Activated naive CD8-positive, alpha-beta T cell treated with anti-CD3 and anti-CD28 coated beads, Interleukin-2, amount 50 U/mL, for 24 hours (primary cell): ENCODE results near the gene C3AR1.
"Not testable (repeated sequence)": the region's sequence is repeated elsewhere in the genome, so short reads cannot be mapped to it uniquely, and the experiment has no call there.

Source experiments
- ATAC-seq: fragments of 150-1000 bp; cut with Tn5 transposase; one replicate; pipeline ENCODE4 v1.10.0; 2021
- DNase-seq: peaks from one replicate; pipeline ENCODE4 v3.0.0; 2021
- H3K27ac Mint-ChIP-seq: one replicate; pipeline ENCODE4 v1.8.0; 2021; ENCODE audit warnings: mild to moderate bottlenecking, mixed read lengths
- H3K27me3 Mint-ChIP-seq: one replicate; pipeline ENCODE4 v1.8.0; 2021; ENCODE audit warnings: mixed read lengths
- H3K36me3 Mint-ChIP-seq: one replicate; pipeline ENCODE4 v1.8.0; 2021; ENCODE audit warnings: low read depth, mixed read lengths
- H3K4me1 Mint-ChIP-seq: one replicate; pipeline ENCODE4 v1.8.0; 2021; ENCODE audit warnings: mixed read lengths
- H3K4me3 Mint-ChIP-seq: one replicate; pipeline ENCODE4 v1.8.0; 2021; ENCODE audit warnings: mild to moderate bottlenecking, moderate library complexity, mixed read lengths
- H3K9me3 Mint-ChIP-seq: one replicate; pipeline ENCODE4 v1.8.0; 2021; ENCODE audit warnings: mixed read lengths

Gene C3AR1

DNA sequence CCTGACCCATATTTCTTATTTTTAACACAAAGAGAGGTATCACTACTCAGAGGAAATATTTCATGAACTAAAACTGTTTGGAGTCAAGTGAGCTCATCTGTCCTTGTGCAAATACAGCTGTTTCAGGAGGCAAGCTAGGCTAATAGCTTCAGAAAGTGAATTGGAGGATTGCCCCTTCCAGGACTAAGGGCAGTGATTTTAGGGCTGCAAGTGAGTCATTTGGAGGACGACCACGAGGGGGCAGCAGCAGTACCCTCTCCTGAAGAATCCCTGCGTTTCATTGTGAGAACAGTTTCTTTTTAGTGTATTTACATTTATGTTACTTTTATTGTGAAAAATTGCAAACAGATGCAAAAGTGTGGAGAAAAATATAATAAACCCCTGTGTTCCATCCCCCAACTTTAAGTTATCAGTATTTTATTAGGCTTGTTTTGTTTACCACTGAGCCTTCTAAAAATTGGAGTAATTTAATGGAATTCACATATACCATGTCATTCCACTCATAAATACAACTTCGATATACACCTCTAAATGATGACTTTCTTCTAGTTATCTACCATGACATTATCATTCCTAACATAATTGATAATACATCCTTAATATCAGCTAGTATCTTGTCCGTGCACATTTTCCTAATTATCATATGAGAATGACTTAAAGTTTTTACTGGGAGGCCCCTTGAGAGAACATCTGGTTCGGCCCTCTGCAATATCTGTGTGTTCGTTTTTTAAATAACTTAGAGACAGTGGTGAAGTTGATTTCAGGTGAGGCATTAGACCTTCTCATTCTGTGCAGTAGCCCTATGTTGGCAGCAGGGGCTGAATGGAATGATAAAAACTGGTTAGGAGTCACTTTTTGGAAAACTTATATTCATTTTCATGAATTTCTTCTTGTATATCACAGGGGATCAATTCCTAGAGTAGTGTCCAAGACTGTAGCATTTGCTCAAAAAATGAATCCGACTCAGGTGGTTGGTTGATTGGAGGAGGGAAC lies 19.9 kb downstream of the C3AR1 start:
- no peak overlapping the region for H3K4me3 Mint-ChIP-seq
- H3K9me3 Mint-ChIP-seq = no peaks in the 10 kb centered on the region
- peak; percentile 84 for DNase-seq
- ATAC-seq = peak; percentile 52
- H3K27me3 Mint-ChIP-seq = no peaks in the 10 kb centered on the region
- H3K27ac Mint-ChIP-seq = peak overlapping the region; percentile 49
- H3K36me3 Mint-ChIP-seq = peaks cover 50% of the 10 kb centered on the region
- peaks cover 16% of the 10 kb centered on the region for H3K4me1 Mint-ChIP-seq

- Mint-ChIP-seq H3K4me1 (peaks cover 38% of the 10 kb centered on the region), H3K36me3 (peaks cover 26% of the 10 kb centered on the region), H3K27me3 (no peaks in the 10 kb centered on the region), H3K27ac (no peak overlapping the region), H3K9me3 (no peaks in the 10 kb centered on the region), H3K4me3 (no peak overlapping the region)
- DNase-seq (no peak), ATAC-seq (no peak)
Observed at GRCh38 chr12:8040791-8041190, 25.4 kb downstream of the C3AR1 start.

DNA sequence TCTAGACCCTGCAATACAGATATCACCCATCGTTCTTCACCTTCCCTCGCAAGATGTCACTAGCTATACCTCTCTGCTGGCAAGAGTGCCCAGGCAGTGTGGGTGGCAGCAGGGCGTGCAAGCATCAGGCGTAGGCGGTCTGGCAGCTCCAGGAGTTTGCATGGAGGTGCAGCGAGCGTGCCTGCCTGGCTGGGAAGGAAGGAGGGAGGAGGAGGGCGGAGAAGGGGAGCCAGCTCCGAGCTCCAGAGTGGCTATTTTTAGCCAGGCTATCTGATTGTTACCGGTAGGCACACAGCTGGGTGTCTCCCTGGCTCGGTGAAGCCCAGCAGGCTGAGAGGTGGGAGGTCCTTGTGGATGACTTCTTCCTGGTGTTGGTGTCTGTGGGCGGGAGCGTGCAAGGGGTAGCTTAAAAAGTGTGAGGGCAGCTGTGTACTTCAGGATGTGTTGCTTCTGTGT lies 27.5 kb downstream of the C3AR1 start:
- H3K4me3 Mint-ChIP-seq = peak overlapping the region; percentile 60

GRCh38 chr12:8037947-8038346 lies 28.2 kb downstream of the C3AR1 start:
- peaks cover 63% of the 10 kb centered on the region for H3K4me1 Mint-ChIP-seq
- no peak for DNase-seq
- peak overlapping the region; percentile 60 for H3K4me3 Mint-ChIP-seq
- H3K27me3 Mint-ChIP-seq = no peaks in the 10 kb centered on the region
- no peak overlapping the region for H3K27ac Mint-ChIP-seq
- H3K36me3 Mint-ChIP-seq = peaks cover 20% of the 10 kb centered on the region
- H3K9me3 Mint-ChIP-seq = no peaks in the 10 kb centered on the region
- no peak for ATAC-seq

More for the DNA sequence above, 27.5 kb downstream of the C3AR1 start:
- ATAC-seq (peak; percentile 55), DNase-seq (peak; percentile 28)
- H3K4me1 Mint-ChIP-seq = peaks cover 59% of the 10 kb centered on the region
- H3K9me3 Mint-ChIP-seq = no peaks in the 10 kb centered on the region
- H3K27ac Mint-ChIP-seq = peak overlapping the region; percentile 1
- no peaks in the 10 kb centered on the region for H3K27me3 Mint-ChIP-seq
- peaks cover 20% of the 10 kb centered on the region for H3K36me3 Mint-ChIP-seq

DNA sequence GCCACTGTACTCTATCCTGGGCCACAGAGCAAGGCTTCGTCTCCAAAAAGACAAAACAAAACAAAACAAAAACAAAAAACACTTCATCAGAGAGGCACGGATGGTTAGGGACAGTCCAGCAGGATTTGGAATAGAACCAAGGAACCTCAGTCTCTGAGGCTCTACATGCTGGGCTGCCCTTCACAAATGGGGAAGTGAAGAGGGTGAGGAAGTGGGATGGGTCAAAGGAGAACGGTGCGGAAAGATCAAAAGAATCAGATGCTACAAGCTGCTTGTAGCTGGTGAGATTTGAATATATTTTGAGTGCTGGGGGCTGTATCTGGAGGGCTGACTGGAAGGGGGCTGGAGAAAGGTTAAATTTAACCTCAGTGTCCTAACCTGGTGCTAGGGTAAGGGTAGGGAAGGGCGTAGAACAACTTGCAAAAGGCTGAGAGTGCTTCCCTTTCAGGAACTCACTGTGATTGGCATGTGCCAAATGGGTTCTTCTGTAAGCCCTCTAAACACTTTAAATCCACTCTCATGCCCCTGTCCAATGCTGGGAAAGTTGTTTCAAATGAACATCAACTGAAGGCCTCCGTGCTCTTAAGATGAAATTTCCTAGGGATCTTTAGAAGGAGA lies 29.0 kb downstream of the C3AR1 start:
- peak overlapping the region; percentile 0 for H3K4me3 Mint-ChIP-seq
- peaks cover 17% of the 10 kb centered on the region for H3K36me3 Mint-ChIP-seq
- DNase-seq (no peak), ATAC-seq (no peak)
- no peaks in the 10 kb centered on the region for H3K9me3 Mint-ChIP-seq
- H3K27ac Mint-ChIP-seq = no peak overlapping the region
- no peaks in the 10 kb centered on the region for H3K27me3 Mint-ChIP-seq
- H3K4me1 Mint-ChIP-seq = peaks cover 61% of the 10 kb centered on the region

GRCh38 chr12:8036346-8036745 lies 29.8 kb downstream of the C3AR1 start:
- H3K4me3 Mint-ChIP-seq = peak overlapping the region; percentile 15
- H3K27me3 Mint-ChIP-seq = no peaks in the 10 kb centered on the region
- peaks cover 66% of the 10 kb centered on the region for H3K4me1 Mint-ChIP-seq
- no peaks in the 10 kb centered on the region for H3K9me3 Mint-ChIP-seq
- H3K27ac Mint-ChIP-seq = no peak overlapping the region
- ATAC-seq (no peak), DNase-seq (no peak)
- peaks cover 14% of the 10 kb centered on the region for H3K36me3 Mint-ChIP-seq

GRCh38 chr12:8035440-8036010 lies 30.6 kb downstream of the C3AR1 start:
- ATAC-seq (no peak), DNase-seq (no peak)
- no peaks in the 10 kb centered on the region for H3K9me3 Mint-ChIP-seq
- no peaks in the 10 kb centered on the region for H3K27me3 Mint-ChIP-seq
- H3K4me1 Mint-ChIP-seq = peaks cover 67% of the 10 kb centered on the region
- H3K36me3 Mint-ChIP-seq = peaks cover 10% of the 10 kb centered on the region
- H3K27ac Mint-ChIP-seq = no peak overlapping the region
- H3K4me3 Mint-ChIP-seq = no peak overlapping the region

DNA sequence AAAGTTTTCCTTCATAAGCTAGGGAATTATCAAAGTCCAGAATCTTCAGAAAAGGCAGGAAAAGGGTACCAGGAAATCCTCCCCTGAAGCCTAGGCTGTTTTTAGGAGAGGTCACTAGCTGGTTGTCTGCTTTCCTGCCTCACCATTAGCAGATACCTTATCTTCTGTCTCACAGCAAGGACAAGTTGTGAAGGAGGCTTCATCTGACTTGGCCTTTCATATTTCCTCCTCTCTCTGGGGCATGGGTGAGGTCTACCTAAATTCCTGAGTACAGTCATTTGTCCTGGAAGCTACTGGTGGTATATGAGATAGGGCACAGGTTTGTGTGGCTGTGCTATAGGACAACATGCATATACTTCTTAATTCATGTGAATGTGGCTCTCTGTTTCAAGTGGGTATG lies 31.4 kb downstream of the C3AR1 start:
- DNase-seq (no peak), ATAC-seq (no peak)
- H3K27ac Mint-ChIP-seq = peak overlapping the region; percentile 7
- peaks cover 67% of the 10 kb centered on the region for H3K4me1 Mint-ChIP-seq
- no peaks in the 10 kb centered on the region for H3K9me3 Mint-ChIP-seq
- H3K36me3 Mint-ChIP-seq = peaks cover 5% of the 10 kb centered on the region
- no peaks in the 10 kb centered on the region for H3K27me3 Mint-ChIP-seq
- peak overlapping the region; percentile 89 for H3K4me3 Mint-ChIP-seq

DNA sequence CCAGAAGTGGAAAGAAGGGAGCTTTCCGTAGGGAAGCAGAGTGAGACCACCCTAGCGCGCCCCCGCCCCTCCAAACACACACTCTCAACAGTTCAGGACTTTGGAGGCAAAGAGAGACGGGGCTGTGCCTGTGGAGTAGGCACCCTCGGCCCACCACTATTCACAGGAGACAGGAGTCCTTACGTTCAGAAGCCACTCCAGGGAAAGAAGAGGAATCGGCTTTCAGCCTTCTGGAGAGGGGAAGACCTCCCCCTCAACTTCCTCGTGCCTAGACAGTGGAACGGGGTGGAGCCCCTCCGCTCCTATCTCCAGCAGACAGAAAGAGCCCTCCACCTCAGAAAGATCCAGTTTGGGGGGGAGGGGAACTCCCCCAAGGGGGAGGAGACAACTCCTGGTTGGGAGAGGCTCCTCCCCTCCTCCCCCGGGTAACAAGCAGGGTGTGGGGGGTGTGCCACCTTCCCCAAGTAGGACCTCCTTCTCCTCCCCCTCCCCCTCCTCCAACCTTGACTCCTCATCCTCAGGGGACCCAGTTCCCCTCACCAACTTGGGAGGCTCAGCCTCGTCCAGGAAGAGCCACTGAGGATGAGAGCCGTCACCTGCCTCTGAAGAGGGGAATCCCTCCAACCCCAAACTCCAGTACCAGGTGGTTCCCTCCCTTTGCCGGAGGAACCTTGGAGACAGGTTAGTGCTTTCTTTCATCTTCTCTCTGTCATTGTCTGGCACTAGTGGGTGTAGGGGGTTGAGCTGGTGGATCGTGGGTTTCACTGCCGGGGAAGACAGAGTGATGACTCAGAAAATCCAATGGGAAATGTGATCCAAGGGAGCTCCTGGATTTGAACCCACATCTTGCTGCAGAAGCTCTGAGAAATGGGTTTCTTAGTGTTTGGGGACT lies 32.8 kb downstream of the C3AR1 start:
- peak overlapping the region; percentile 89 for H3K4me3 Mint-ChIP-seq
- ATAC-seq (peak; percentile 29), DNase-seq (peak; percentile 61)
- peak overlapping the region; percentile 76 for H3K27ac Mint-ChIP-seq
- peaks cover 5% of the 10 kb centered on the region for H3K36me3 Mint-ChIP-seq
- H3K4me1 Mint-ChIP-seq = peaks cover 58% of the 10 kb centered on the region
- no peaks in the 10 kb centered on the region for H3K9me3 Mint-ChIP-seq
- no peaks in the 10 kb centered on the region for H3K27me3 Mint-ChIP-seq

DNA sequence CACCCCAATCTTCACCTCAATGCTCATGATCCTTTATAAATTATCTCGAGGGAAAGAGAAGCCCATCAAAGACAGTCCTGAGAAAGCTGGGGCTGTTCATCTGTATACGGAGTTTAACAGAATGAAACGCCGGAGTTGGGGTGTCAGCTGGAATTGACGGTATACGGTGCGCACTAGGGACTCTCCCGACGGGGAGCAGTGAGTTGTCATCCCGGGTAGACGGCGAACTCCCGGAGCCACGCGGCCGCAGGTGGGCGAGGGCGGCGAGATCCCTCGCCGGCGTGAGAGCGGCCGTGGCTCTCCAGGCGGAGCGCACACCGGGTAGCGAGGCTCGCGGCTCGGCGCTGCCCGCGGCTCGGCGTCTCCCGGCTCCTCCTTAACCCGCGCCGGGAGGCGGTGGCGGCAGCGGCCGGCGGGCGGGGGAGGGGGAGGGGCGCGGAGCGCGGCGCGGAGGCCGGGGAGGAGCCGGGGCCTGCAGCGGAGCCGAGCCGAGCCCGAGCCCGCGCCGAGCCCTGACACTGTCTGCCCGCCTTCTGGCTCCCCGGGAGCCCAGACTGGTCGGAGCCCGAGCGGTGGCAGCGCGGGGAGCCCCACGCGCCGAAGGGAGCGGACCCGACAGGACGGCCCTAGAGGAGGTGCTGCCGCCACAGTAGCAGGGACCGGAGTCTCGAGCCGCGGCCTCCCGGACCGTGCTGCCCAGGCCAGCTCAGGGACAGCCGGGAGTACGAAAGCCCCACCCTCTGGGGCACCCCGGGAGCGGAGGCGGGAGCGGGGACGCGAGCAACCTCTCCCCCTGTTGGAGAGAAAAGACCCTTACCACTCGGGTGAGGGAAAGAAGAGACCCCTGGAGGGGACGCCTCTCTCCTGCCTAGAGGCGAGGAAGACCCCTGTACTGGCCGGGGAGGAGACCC lies 33.7 kb downstream of the C3AR1 start, which contains the start of gene FOXJ2:
Gene FOXJ2 (plus strand): TSS at position 475 of the 911 bp plus-strand sequence. CDS start 7,117 bp downstream, outside the sequence.
- Mint-ChIP-seq H3K27ac (peak within 1 kb of the TSS; percentile 85), H3K36me3 (peaks cover 5% of the 10 kb centered on the region), H3K4me3 (peak within 1 kb of the TSS; percentile 89), H3K4me1 (peaks cover 55% of the 10 kb centered on the region), H3K27me3 (no peaks in the 10 kb centered on the region), H3K9me3 (no peaks in the 10 kb centered on the region)
- peak; percentile 77 for DNase-seq
- peak; percentile 87 for ATAC-seq

- DNase-seq (no peak), ATAC-seq (no peak)
- Mint-ChIP-seq H3K4me3 (peak overlapping the region; percentile 84), H3K4me1 (peaks cover 52% of the 10 kb centered on the region), H3K9me3 (no peaks in the 10 kb centered on the region), H3K27me3 (no peaks in the 10 kb centered on the region), H3K36me3 (peaks cover 5% of the 10 kb centered on the region), H3K27ac (peak overlapping the region; percentile 85)
Observed at GRCh38 chr12:8031872-8032241, 34.3 kb downstream of the C3AR1 start.

GRCh38 chr12:8031017-8031416 lies 35.1 kb downstream of the C3AR1 start:
- not testable (repeated sequence) for DNase-seq, H3K27ac Mint-ChIP-seq, H3K36me3 Mint-ChIP-seq, H3K9me3 Mint-ChIP-seq, ATAC-seq, H3K27me3 Mint-ChIP-seq
- H3K4me1 Mint-ChIP-seq = peaks cover 52% of the 10 kb centered on the region
- H3K4me3 Mint-ChIP-seq = peak overlapping the region; percentile 84

GRCh38 chr12:8030189-8030588 lies 36.0 kb downstream of the C3AR1 start:
- peaks cover 46% of the 10 kb centered on the region for H3K4me1 Mint-ChIP-seq
- no peak overlapping the region for H3K4me3 Mint-ChIP-seq
- DNase-seq (no peak), ATAC-seq (no peak)
- H3K36me3 Mint-ChIP-seq = no peaks in the 10 kb centered on the region
- no peaks in the 10 kb centered on the region for H3K9me3 Mint-ChIP-seq
- H3K27me3 Mint-ChIP-seq = no peaks in the 10 kb centered on the region
- H3K27ac Mint-ChIP-seq = no peak overlapping the region
